ENCODE measurements around the gene EPHA8. TPM values are rescaled to one million over a fixed set of nuclear protein-coding genes. Genes with fewer than 3 reads are reported as not detected.

EPHA8 gene
- polyA plus RNA-seq, 1 of the 3 experiments (the other 2 are of a cell fraction) = 0.02 TPM

DNA sequence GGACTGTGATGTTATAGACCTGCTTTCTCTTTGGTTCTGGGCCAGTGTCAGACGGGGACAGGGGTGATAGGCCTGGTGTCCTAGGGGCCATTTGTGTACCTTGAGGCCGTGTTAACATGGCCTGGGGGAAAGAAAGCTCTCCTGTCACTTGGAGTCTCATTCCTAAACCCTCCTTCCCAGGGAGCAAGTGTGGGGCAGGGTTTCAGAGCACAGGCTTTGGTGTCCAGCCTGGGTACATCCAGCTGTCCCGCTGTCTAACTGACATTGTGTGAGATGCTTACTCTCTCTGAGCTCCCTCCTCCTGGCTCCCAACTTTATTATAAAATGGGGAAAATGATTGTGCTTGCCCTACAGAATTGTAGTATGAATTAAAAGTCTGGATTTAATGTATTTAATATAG, 32.6 kb upstream of the EPHA8 start:
- Histone ChIP-seq H2AFZ (ENCODE audit: low read depth) (no peak overlapping the region), H3K4me2 (no peak overlapping the region), H4K20me1 (ENCODE audit: insufficient read depth) (no peaks in the 10 kb centered on the region), H3K4me3 (ENCODE audit: low read depth in 2 of 2, low read length in 1 of 2) (no peak overlapping the region), H3K4me1 (ENCODE audit: control insufficient read depth in 1 of 2, insufficient read depth in 2 of 2, low read depth in 1 of 2, low read length in 1 of 2) (peaks cover 0 to 46% of the 10 kb centered on the region in 2 experiments; a peak in 1 of 4 replicates), H3K9ac (no peak overlapping the region), H3K27me3 (ENCODE audit: insufficient read depth) (no peaks in the 10 kb centered on the region), H3K36me3 (replicated peaks in 1 of 2; ENCODE audit: control insufficient read depth in 1 of 2, insufficient read depth in 2 of 2, low read length in 1 of 2) (peaks cover 0 to 23% of the 10 kb centered on the region in 2 experiments), H3K79me2 (ENCODE audit: insufficient read depth) (no peaks in the 10 kb centered on the region), H3F3A (replicated peaks; ENCODE audit: insufficient read depth) (no peaks in the 10 kb centered on the region), H3K9me2 (no peaks in the 10 kb centered on the region), H3K9me3 (no peaks in the 10 kb centered on the region), H3K27ac (ENCODE audit: low read depth in 2 of 2, low read length in 1 of 2) (no peak overlapping the region)
- 94% methylated on average over 3 of the region's 3 CpGs for WGBS (ENCODE audit: low lambda C conversion rate)
- DNase-seq = no peak
- ChIA-PET CTCF (interaction anchor here (0.7 to 11.7 kb wide), 8 partner anchors 10 to 425 kb away, joined by 3 to 289 read pairs (median 3); partner anchors contain the start of gene C1QC), POLR2A (no interaction called here)
- TF ChIP-seq, protein P1, sequence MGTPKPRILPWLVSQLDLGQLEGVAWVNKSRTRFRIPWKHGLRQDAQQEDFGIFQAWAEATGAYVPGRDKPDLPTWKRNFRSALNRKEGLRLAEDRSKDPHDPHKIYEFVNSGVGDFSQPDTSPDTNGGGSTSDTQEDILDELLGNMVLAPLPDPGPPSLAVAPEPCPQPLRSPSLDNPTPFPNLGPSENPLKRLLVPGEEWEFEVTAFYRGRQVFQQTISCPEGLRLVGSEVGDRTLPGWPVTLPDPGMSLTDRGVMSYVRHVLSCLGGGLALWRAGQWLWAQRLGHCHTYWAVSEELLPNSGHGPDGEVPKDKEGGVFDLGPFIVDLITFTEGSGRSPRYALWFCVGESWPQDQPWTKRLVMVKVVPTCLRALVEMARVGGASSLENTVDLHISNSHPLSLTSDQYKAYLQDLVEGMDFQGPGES (IDR thresholded peaks at IDR 0.05; ENCODE audit: low read depth, low read length) = no peak
- TF ChIP-seq, protein P2, sequence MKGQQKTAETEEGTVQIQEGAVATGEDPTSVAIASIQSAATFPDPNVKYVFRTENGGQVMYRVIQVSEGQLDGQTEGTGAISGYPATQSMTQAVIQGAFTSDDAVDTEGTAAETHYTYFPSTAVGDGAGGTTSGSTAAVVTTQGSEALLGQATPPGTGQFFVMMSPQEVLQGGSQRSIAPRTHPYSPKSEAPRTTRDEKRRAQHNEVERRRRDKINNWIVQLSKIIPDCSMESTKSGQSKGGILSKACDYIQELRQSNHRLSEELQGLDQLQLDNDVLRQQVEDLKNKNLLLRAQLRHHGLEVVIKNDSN (IDR thresholded peaks at IDR 0.05; ENCODE audit: borderline replicate concordance, low read depth) = no peak
- TF ChIP-seq, protein P3, sequence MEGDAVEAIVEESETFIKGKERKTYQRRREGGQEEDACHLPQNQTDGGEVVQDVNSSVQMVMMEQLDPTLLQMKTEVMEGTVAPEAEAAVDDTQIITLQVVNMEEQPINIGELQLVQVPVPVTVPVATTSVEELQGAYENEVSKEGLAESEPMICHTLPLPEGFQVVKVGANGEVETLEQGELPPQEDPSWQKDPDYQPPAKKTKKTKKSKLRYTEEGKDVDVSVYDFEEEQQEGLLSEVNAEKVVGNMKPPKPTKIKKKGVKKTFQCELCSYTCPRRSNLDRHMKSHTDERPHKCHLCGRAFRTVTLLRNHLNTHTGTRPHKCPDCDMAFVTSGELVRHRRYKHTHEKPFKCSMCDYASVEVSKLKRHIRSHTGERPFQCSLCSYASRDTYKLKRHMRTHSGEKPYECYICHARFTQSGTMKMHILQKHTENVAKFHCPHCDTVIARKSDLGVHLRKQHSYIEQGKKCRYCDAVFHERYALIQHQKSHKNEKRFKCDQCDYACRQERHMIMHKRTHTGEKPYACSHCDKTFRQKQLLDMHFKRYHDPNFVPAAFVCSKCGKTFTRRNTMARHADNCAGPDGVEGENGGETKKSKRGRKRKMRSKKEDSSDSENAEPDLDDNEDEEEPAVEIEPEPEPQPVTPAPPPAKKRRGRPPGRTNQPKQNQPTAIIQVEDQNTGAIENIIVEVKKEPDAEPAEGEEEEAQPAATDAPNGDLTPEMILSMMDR (IDR thresholded peaks at IDR 0.05) = no peak
- TF ChIP-seq, protein P4, sequence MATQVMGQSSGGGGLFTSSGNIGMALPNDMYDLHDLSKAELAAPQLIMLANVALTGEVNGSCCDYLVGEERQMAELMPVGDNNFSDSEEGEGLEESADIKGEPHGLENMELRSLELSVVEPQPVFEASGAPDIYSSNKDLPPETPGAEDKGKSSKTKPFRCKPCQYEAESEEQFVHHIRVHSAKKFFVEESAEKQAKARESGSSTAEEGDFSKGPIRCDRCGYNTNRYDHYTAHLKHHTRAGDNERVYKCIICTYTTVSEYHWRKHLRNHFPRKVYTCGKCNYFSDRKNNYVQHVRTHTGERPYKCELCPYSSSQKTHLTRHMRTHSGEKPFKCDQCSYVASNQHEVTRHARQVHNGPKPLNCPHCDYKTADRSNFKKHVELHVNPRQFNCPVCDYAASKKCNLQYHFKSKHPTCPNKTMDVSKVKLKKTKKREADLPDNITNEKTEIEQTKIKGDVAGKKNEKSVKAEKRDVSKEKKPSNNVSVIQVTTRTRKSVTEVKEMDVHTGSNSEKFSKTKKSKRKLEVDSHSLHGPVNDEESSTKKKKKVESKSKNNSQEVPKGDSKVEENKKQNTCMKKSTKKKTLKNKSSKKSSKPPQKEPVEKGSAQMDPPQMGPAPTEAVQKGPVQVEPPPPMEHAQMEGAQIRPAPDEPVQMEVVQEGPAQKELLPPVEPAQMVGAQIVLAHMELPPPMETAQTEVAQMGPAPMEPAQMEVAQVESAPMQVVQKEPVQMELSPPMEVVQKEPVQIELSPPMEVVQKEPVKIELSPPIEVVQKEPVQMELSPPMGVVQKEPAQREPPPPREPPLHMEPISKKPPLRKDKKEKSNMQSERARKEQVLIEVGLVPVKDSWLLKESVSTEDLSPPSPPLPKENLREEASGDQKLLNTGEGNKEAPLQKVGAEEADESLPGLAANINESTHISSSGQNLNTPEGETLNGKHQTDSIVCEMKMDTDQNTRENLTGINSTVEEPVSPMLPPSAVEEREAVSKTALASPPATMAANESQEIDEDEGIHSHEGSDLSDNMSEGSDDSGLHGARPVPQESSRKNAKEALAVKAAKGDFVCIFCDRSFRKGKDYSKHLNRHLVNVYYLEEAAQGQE (IDR thresholded peaks at IDR 0.05; ENCODE audit: low read depth, low read length) = no peak
- TF ChIP-seq FOXJ3 (CRISPR knock-in tag; IDR thresholded peaks at IDR 0.05) = no peak
- TF ChIP-seq, protein P5, sequence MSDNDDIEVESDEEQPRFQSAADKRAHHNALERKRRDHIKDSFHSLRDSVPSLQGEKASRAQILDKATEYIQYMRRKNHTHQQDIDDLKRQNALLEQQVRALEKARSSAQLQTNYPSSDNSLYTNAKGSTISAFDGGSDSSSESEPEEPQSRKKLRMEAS (IDR thresholded peaks at IDR 0.05; ENCODE audit: low read depth) = no peak
- no peak for TF ChIP-seq EP300 (IDR thresholded peaks at IDR 0.05; ENCODE audit: borderline replicate concordance in 1 of 2, low read depth in 1 of 2, low read length in 1 of 2)
- TF ChIP-seq, protein P6, sequence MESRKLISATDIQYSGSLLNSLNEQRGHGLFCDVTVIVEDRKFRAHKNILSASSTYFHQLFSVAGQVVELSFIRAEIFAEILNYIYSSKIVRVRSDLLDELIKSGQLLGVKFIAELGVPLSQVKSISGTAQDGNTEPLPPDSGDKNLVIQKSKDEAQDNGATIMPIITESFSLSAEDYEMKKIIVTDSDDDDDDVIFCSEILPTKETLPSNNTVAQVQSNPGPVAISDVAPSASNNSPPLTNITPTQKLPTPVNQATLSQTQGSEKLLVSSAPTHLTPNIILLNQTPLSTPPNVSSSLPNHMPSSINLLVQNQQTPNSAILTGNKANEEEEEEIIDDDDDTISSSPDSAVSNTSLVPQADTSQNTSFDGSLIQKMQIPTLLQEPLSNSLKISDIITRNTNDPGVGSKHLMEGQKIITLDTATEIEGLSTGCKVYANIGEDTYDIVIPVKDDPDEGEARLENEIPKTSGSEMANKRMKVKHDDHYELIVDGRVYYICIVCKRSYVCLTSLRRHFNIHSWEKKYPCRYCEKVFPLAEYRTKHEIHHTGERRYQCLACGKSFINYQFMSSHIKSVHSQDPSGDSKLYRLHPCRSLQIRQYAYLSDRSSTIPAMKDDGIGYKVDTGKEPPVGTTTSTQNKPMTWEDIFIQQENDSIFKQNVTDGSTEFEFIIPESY (IDR thresholded peaks at IDR 0.05; ENCODE audit: borderline replicate concordance, low read depth) = no peak
- TF ChIP-seq, protein P7, sequence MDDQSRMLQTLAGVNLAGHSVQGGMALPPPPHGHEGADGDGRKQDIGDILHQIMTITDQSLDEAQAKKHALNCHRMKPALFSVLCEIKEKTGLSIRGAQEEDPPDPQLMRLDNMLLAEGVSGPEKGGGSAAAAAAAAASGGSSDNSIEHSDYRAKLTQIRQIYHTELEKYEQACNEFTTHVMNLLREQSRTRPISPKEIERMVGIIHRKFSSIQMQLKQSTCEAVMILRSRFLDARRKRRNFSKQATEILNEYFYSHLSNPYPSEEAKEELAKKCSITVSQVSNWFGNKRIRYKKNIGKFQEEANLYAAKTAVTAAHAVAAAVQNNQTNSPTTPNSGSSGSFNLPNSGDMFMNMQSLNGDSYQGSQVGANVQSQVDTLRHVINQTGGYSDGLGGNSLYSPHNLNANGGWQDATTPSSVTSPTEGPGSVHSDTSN (IDR thresholded peaks at IDR 0.05) = no peak
- TF ChIP-seq GABPA (IDR thresholded peaks at IDR 0.05; ENCODE audit: low read depth) = no peak
- no peak for TF ChIP-seq TAF1 (IDR thresholded peaks at IDR 0.05; ENCODE audit: borderline replicate concordance, low read depth, low read length)
- TF ChIP-seq RFX5 (IDR thresholded peaks at IDR 0.05; ENCODE audit: low read length) = no peak
- TF ChIP-seq POLR2AphosphoS5 (IDR thresholded peaks at IDR 0.05; ENCODE audit: low read depth, low read length) = no peak
- no peak for TF ChIP-seq SMC3 (IDR thresholded peaks at IDR 0.05; ENCODE audit: low read depth, low read length)
- TF ChIP-seq EZH2phosphoT487 (IDR thresholded peaks at IDR 0.05; ENCODE audit: borderline replicate concordance, low read depth) = no peak
- TF ChIP-seq SIN3A (IDR thresholded peaks at IDR 0.05; ENCODE audit: borderline replicate concordance, low read depth, low read length) = no peak
- no peak for TF ChIP-seq RAD21 (IDR thresholded peaks at IDR 0.05; ENCODE audit: low read length)
- no peak for TF ChIP-seq ELF1 (IDR thresholded peaks at IDR 0.05)
- TF ChIP-seq MEF2A (IDR thresholded peaks at IDR 0.05; ENCODE audit: borderline replicate concordance, low read depth) = no peak

All from SK-N-SH (cell line).